GM19438 (cell line): ENCODE results near the gene TSPYL2.

ENCODE experiments used
- ATAC-seq: cut with Tn5 transposase; IDR thresholded peaks from one replicate; pipeline ENCODE4 v1.9.1; 2021; ENCODE audit warnings: low read depth; ENCODE audit not compliant: unreplicated experiment

Gene TSPYL2

DNA sequence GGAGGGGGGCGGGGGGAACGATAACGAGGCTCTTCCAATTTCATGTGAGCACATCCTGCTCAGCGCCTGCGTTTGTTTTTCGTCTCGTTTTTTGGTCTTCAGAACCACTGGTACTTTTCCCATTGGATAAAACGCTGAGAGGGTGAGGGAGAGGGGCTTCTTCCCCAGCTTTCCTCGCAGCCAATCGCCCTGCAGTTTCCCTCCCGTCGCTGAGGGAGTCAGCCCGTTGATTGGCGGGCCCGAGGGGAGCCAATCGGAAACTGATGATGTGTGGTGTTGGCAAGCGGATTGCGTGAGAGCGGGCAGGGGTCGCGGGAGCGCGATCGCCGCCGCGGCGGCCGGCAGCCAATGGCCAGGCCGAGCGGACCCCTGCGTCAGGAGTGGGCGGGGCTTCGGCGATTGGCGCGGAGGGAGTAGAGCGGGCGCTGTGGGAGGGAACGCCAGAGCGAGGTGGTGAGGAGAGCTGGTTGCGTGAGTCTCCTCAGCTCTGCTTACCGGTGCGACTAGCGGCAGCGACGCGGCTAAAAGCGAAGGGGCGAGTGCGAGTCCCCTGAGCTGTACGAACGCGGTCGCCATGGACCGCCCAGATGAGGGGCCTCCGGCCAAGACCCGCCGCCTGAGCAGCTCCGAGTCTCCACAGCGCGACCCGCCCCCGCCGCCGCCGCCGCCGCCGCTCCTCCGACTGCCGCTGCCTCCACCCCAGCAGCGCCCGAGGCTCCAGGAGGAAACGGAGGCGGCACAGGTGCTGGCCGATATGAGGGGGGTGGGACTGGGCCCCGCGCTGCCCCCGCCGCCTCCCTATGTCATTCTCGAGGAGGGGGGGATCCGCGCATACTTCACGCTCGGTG lies at the start of gene TSPYL2:
TSS of gene TSPYL2 (plus strand) at position 443 of the 848 bp plus-strand sequence. CDS start at position 575, 132 bp downstream.
- ATAC-seq: peak; percentile 88

DNA sequence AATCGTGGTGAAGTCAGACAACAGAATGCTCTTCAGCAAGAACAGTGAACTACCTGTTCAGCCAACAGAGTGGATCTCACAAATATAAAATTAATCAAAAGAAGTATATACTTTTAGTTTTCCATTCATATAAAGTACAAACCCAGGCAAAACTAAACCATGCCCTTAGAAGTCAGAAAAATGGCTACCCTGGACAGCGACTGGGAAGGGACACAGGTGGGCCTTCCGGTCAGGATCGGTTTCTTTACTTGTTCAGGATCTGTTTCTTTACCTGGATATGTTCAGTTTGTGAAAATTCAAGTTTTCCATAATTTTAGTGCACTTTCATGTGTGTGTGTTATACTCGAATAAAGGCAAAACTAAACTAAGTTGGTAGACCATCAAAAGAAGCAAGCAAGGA lies 46.0 kb upstream of the TSPYL2 start:
- ATAC-seq: no peak

DNA sequence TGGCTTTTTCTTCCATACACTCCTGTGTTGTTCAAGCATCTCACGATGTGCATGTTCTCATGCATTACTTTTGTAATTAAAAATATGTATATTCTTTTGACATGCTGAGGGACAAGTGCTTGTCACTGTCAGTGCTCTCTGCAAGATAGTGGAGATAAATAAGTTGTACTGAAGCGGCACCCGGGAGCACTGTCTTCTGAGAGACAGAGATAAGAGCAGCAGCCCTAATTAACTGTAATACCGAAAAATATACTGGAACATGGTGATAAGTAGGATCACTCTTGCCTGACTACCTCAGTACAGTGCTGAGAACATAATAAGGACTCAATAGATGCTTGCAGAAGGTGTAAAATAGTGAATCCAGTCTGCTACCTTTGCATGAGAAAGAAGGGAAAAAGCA lies 42.9 kb upstream of the TSPYL2 start:
- no peak for ATAC-seq

DNA sequence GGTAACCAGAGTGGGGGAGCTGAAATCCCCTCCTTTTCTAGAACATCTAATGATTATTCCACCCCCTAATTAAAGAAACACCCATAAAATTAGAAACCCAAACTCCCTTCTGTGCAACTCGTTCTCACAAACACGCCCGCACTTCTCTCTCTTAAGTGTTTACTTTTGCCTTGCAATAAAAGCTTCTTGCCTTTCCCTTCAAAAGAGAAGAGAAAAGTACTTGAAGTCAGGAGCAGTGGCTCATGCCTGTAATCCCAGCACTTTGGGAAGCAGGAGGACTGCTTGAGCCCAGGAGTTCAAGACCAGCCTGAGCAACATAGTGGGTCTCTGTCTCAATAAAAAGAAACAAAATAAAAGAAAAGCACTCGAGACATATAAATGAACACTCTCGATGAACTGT lies 37.2 kb upstream of the TSPYL2 start:
- ATAC-seq: no peak

DNA sequence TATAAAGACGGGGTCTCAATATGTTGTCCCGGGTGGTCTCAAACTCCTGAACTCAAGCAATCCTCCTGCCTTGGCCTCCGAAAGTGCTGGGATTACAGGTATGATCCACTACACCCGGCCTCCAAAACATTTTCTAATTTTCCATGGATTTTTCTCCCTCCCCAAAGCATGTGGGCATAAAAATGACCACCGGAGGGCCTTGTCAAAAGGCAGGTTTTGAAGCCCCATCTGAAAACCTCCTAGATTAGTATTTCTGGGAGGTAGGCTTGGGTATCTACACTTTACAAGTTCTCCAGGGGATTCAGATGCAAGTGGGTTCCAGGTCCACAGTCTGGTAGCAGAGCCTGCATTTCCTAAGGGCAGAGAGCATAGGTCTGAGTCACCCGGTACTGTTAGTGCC lies 34.9 kb upstream of the TSPYL2 start:
- no peak for ATAC-seq

DNA sequence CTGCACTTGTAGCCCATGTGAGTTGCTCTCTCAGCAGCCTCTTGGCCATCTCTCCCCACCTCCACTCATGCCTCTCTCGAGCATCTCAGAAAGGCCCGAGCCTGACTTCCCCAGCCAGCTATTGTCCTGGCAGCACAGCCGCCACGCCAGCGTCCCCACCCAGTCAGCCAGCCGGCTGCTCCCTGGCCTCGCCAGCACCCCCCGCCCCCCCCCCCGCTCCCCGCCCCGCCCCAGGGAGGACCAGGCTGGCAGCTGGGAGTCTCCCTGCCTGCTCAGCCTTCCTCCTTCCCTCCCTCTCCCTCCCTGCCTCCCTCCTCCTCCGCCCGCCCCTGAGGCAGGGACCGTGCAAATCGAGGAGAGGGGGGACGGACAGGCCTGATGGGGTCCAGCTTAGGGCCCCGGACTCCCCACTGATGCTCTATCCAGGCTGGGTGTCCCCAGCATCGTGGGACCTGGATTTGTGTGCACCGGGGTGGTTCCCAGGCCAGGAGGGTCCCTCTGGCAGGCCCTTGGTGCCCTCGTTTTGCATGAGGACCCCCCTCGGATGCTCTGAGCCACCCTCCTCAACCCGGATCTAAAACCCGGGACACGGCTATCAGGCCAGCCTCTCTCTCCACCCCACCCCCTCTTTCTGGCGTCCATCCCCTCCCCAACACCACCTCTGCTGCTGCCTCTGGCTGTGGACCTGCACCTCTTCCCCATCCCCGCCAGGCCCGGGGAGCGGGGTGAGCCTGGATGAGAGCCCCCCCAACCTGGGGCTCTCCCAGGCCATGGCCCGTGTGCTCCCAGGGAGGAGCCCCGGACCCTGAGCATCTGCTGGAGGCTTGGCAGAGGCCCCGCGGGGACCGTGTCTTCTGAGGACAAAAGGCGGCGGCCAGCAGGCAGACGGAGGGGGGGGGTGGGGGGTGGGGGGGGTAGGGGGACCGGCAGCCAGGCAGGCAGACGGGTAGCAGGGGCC lies 33.7 kb upstream of the TSPYL2 start, which contains the start of gene GPR173:
TSS of gene GPR173 (plus strand) at position 621 of the 958 bp plus-strand sequence. CDS start 27,833 bp downstream, outside the sequence.
- no peak for ATAC-seq

DNA sequence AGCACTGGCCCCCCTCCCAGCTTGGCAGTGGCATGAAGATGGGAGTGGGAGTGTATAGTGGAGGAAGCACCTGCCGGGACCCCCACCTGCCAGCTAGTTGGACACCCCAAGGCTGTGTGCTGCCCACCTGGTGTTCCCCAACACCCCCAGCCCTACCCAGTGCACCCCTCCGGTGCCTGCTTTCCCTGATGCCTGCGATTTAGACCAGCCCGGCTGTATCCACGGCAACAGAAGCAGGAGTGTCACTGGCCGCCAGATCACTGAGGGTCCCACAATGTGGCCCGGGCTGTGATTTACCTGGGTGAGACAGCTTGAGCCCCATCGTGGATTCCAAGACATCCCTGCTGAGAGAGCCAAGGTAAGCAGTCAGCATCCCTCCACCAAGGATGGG lies 33.0 kb upstream of the TSPYL2 start:
- no peak for ATAC-seq

DNA sequence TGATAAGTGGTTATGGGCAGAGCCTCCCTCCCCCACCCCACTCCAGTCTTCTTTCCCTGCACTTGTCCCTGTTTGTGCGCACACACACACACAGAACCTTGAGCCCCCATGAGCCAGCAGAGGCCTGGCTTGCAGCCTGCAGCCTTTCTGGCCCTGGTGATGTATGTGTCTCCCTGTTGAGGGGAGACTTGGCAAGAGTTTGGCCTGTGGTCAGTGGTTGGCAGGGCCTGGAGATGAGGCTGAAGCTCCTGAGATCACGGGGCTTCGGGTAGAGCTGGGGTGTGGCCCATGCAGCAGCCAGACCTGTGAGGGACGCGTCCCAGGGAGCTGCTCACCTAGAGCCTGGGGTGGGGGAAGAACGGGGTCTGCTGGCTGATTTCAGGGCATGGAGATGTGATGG lies 31.3 kb upstream of the TSPYL2 start:
- no peak for ATAC-seq

DNA sequence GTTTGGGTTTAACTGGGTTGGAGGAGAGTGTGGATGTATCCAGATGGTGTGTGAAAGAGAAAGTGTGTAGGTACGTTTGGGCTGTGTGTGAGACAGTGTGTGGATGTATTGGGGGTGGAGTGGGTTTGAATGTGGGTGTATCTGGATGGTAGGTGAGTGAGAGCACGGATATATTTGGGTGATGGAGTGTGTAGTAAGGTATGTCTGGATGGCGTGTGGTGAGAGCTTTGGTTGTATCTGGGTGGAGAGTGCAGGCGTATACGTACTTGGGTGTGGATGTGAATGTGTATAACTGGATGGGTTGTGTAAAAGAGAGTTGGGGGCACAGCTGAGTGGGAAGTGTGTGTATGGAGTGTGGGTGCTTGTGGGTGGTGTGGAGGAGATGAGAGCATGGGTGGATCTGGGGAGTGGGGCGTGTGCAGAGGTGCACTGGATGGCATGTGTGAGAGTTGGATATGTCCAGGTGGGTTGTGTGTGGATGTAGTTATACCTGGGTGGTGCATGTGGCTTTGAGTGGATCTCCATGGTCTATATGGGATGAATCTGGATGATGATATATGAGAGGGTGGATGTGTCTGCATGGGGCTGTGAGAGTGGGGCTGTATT lies 26.8 kb upstream of the TSPYL2 start:
- ATAC-seq: no peak

DNA sequence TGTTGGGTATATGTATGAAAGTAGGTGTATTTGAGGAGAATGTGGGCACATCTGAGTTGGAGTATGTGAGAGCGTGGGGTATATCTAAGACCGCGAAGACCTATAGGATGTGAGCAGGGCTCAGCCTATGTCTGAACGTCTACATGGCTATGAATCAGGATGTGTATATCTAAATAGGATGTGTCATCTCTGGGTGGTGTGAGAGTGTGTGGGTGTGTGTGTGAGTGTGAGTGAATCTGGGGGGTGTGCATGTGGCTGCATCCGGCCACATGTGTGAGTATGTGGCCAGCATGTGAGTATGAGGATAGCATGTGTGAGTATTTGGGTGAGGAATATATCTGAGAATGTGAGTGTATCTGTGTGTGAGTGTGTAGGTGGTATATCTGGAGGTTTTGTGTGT lies 25.9 kb upstream of the TSPYL2 start:
- no peak for ATAC-seq

DNA sequence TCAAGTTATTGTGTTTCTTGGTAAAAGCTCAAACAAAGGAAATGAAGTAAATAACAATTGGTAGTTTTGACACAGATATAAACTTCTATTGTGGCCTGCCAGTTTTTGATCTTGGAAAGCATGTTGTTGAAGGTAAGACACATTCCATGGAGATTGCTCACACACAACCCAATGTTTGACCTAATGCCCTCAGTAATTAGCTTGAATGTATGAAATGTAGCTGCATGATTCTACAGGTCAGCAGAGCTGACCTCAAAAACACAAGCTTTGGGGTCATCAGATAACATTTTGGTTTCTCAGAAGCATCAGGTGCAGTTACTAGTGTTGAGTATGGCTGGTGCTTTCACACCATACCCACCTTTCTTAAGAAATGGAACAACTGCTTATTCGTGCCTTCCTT lies 17.1 kb upstream of the TSPYL2 start:
- ATAC-seq: no peak

DNA sequence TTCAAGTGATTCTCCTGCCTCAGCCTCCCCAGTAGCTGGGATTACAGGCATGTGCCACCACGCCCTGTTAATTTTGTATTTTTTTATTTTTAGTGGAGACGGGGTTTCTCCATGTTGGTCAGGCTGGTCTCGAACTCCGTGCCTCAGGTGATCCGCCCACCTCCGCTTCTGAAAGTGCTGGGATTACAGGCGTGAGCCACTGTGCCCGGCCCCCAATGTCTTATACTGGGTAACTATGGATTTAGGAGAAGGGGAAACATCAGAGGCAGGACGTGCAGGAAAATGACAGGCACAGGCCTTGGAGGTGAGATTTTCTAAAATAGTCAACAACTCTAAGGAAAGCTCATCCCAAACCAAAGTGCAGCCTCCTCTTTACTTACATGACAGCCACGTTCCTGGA lies 11.1 kb upstream of the TSPYL2 start:
- ATAC-seq: no peak

DNA sequence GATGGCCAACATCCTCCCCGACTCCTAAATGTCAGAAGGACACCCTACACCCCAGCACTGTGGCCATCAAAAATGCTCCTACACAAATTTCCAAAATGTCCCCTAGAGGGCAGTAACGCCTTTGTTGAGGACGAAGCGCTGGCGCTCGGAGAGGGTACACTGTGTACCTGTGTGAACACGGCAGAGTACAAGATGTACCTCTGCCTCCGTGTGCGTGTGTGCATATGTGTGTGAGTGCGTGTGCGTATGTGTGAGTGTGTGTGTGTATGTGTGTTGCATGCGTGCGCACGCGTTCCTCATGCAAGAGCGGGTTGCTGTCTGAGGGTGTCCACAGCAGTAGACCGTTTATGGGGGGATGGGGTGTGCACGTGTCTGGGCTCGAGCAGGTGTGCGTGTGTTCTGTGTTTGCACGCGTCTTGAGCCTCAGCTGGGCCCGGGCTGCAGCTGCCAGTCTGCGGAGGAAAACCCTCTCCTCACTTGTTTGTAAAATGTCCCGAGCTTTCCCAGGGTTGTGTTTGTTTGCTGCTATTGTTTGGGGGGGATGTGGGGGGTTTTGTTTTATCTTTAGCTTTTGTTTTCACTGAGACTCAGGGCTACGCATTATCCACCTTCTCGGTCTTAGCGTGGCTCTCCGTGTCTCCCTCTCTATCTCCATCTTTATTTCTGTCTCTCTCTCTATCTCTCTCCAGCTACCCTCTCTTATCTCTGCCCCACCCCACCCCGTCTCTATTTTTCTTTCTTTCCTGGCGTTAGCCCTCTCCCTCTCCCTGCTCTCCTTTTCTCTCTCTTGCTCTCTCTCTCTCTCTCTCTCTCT lies 10.4 kb upstream of the TSPYL2 start:
- ATAC-seq: peak; percentile 88

DNA sequence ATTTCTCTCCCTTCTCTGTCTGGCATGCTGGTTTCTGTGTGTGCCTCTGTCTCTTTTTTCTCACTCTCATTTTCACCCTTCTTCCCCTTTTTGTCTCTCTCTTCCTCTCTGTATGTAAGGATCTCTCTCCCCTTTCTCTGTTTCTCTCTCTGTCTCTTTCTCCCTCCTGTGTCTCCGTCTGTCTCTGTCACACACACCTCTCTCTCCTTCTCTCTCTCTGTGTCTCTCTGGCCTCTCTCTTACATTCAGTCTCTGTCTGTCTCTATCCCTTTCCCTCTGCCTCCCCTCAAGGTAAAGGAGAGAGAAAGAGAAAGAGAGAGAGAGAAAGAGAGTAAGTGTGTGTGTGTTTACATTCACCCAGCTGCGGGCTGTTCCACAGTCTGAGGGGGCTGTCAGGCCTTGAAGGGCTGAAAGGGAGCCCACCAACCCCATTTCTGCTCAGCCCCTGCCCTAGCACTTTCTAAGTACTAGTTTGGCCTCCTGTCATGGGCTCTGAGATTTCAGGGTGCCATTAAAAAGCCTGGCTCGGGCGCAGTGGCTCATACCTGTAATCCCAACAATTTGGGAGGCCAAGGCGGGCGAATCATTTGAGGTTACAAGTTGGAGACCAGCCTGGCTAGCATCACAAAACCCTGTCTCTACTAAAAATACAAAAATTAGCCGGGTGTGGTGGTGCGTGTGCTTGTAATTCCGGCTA lies 9.6 kb upstream of the TSPYL2 start:
- no peak for ATAC-seq

DNA sequence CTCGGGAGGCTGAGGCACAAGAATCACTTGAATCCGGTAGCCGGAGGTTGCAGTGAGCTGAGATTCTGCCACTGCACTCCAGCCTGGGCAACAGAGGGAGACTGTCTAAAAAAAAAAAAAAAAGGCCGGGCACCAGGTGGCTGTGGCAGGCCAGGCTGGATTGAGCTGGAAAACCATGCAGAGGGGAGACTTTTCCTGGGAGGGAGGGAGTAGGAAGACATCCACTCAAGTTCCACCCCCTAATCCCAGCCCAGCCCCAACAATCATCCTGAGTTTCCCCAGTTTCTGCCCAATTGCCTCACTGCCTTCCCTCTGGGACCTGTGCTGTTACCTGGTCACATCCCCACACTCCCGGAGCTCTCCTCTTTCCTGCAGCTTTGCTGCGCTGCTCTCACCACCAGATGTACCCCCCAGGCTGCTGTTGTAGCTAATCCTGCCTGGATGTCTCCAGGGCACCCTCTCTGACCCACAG lies 9.0 kb upstream of the TSPYL2 start:
- no peak for ATAC-seq

DNA sequence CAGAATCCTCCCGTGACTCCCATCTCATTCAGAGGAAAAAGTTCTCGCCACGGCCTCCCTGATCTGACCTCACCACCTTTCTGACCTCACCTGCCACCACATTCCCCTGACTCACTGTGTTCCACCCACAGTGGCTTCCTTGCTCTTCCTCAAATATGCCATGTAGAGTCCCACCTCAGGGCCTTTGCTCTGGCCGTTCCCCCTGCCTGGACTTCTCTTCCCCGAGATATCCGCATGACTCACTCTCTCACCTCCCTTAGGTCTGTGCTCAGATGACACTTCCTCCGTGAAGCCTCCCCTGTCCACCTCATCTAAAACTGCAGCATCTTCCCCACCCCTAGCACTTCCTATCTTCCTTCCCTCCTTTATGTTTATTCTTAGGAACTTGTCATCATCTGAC lies 7.2 kb upstream of the TSPYL2 start:
- no peak for ATAC-seq

DNA sequence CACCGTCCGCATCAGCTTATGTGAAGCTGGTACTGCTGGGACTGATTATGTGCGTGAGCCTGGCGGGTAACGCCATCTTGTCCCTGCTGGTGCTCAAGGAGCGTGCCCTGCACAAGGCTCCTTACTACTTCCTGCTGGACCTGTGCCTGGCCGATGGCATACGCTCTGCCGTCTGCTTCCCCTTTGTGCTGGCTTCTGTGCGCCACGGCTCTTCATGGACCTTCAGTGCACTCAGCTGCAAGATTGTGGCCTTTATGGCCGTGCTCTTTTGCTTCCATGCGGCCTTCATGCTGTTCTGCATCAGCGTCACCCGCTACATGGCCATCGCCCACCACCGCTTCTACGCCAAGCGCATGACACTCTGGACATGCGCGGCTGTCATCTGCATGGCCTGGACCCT lies 5.5 kb upstream of the TSPYL2 start:
- ATAC-seq: no peak

DNA sequence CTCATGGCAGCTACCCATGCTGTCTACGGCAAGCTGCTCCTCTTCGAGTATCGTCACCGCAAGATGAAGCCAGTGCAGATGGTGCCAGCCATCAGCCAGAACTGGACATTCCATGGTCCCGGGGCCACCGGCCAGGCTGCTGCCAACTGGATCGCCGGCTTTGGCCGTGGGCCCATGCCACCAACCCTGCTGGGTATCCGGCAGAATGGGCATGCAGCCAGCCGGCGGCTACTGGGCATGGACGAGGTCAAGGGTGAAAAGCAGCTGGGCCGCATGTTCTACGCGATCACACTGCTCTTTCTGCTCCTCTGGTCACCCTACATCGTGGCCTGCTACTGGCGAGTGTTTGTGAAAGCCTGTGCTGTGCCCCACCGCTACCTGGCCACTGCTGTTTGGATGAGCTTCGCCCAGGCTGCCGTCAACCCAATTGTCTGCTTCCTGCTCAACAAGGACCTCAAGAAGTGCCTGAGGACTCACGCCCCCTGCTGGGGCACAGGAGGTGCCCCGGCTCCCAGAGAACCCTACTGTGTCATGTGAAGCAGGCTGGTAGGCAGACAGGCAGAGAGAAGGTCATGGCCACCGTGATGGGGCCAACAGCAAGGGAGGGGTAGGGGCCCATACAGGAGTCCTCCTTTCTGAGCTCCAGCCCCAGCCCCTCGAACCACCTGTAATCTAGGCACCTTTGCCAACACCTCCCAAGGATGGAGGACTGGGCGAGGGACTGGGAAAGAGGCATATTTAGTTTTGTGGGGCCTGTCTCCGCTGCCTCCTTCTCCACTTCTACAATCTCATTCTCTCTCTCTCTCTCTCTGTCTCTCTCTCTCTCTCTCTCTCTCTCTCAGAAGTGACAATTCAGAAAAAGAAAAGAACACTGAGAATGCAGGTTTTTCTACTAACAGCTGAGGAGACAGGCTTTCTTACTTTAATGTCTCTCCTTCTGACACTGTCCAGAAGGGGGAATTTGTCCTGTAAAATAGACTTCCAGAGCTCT lies 4.7 kb upstream of the TSPYL2 start:
- no peak for ATAC-seq
